K562 (cell line): ENCODE measurements around the gene RNU1-2. TPM values are rescaled to one million over a fixed set of nuclear protein-coding genes. Genes with fewer than 3 reads are reported as not detected.

Source experiments
- BCL6 ChIP-seq: fragments of 250-450 bp; sonication (Bioruptor Pico); IDR thresholded peaks from 2 replicates; pipeline ENCODE4 v1.4.0; 2020
- BCLAF1 ChIP-seq, 2 experiments: fragments of 450-650 bp in 1 of 2; IDR thresholded peaks; 2 replicates each; pipeline ENCODE4 v1.6.1; 2011 to 2017; ENCODE audit warnings: low read depth in 2 of 2, antibody characterized with exemption in 1 of 2, borderline replicate concordance in 1 of 2, low read length in 1 of 2, mild to moderate bottlenecking in 1 of 2, mixed read lengths in 1 of 2; ENCODE audit not compliant: control insufficient read depth in 1 of 2
- CBFA2T2 ChIP-seq: fragments of 450-650 bp; conservative IDR thresholded peaks from 2 replicates; pipeline ENCODE4 v1.6.1; 2017; ENCODE audit warnings: mild to moderate bottlenecking
- E2F5 ChIP-seq: sonication (generic); formaldehyde crosslinking; IDR thresholded peaks from 2 replicates; pipeline ENCODE4 v1.8.0; 2022; ENCODE audit warnings: mild to moderate bottlenecking, missing genetic modification reagents
- ELF2 ChIP-seq: fragments of 250-450 bp; sonication (Bioruptor Pico); IDR thresholded peaks from 2 replicates; pipeline ENCODE4 v1.5.0; 2021; ENCODE audit warnings: mild to moderate bottlenecking
- HDAC6 ChIP-seq: IDR thresholded peaks from 2 replicates; pipeline ENCODE4 v1.6.1; 2012; ENCODE audit warnings: low read depth, mild to moderate bottlenecking, control low read depth, inconsistent platforms, low read length, moderate library complexity
- HNRNPL ChIP-seq: fragments of 200-400 bp; formaldehyde crosslinking; IDR thresholded peaks from 2 replicates; pipeline ENCODE4 v1.6.1; 2017; ENCODE audit warnings: low read depth, mild to moderate bottlenecking, low read length
- NEUROD1 ChIP-seq: fragments of 150-350 bp; IDR thresholded peaks from 2 replicates; pipeline ENCODE4 v1.6.1; 2014; ENCODE audit warnings: borderline replicate concordance, low read length, low read depth; ENCODE audit not compliant: partially characterized antibody
- RBM22 ChIP-seq: fragments of 200-400 bp; formaldehyde crosslinking; IDR thresholded peaks from 2 replicates; pipeline ENCODE4 v1.6.1; 2018; ENCODE audit warnings: low read length, low read depth; ENCODE audit not compliant: poor library complexity, severe bottlenecking
- SNIP1 ChIP-seq: fragments of 450-650 bp; IDR thresholded peaks from 2 replicates; pipeline ENCODE4 v1.7.1; 2017; ENCODE audit warnings: low read depth, mild to moderate bottlenecking
- SRF ChIP-seq, 2 experiments: fragments of 250-450, 450-650 bp in 1 of 2; sonication (Bioruptor Pico) in 1 of 2; sonication (generic) in 1 of 2; formaldehyde crosslinking; IDR thresholded peaks; 2 replicates each; pipeline versions ENCODE4 v1.5.0 to v1.5.1; 2020 to 2022; ENCODE audit warnings: mild to moderate bottlenecking in 1 of 2, missing genetic modification reagents in 1 of 2
- TEAD4 ChIP-seq, 2 experiments: sonication (generic) in 1 of 2; formaldehyde crosslinking in 1 of 2; IDR thresholded peaks; 2 replicates each; pipeline versions ENCODE4 v1.6.1 to v1.8.0; 2012 to 2022; ENCODE audit warnings: borderline replicate concordance in 1 of 2, inconsistent platforms in 1 of 2, low read length in 1 of 2, mild to moderate bottlenecking in 1 of 2, missing genetic modification reagents in 1 of 2
- ZFP1 ChIP-seq: fragments of 450-650 bp; formaldehyde crosslinking; IDR thresholded peaks from 2 replicates; pipeline ENCODE4 v1.4.0; 2020; ENCODE audit warnings: mild to moderate bottlenecking, mixed read lengths
- ZNF263 ChIP-seq: sonication (generic); formaldehyde crosslinking; IDR thresholded peaks from 2 replicates; pipeline ENCODE4 v1.8.0; 2022; ENCODE audit warnings: mild to moderate bottlenecking, missing genetic modification reagents, borderline replicate concordance
- ZNF41 ChIP-seq: fragments of 250-450 bp; sonication (Bioruptor Pico); conservative IDR thresholded peaks from 2 replicates; pipeline ENCODE4 v1.4.0; 2020; ENCODE audit warnings: mild to moderate bottlenecking
- polyA plus RNA-seq, 8 experiments: library from polyadenylated mRNA; depleted of rRNA in 4 of 8; stranded (reverse) in 5 of 8; unstranded in 3 of 8; fragments of >200 nt; fragmentation: Nextera tagmentation in 2 of 8; fragmentation: Illumina TruSeq in 1 of 8; extraction: Ambion mirVana in 2 of 8; extraction: Trizol in 1 of 8; gene quantifications; 2 replicates each; pipeline versions ENCODE4 v1.2.1 to v1.2.3, GENCODE V29; 2011 to 2014; ENCODE audit warnings: inconsistent platforms in 1 of 8, missing spikeins in 1 of 8
- total RNA-seq, 7 experiments: library from RNA; depleted of rRNA in 6 of 7; stranded (reverse); fragments of >200 nt in 6 of 7; fragmentation: Illumina TruSeq in 2 of 7; extraction: Trizol in 2 of 7; gene quantifications; 2 replicates each; pipeline versions ENCODE4 v1.2.1 to v1.2.3, GENCODE V29; 2011 to 2021; ENCODE audit warnings: low replicate concordance in 1 of 7
- TF ChIP-seq, protein P1 (sequence below): sonication (generic); formaldehyde crosslinking; IDR thresholded peaks from 2 replicates; pipeline ENCODE4 v1.8.1; 2023; ENCODE audit warnings: mild to moderate bottlenecking, missing genetic modification reagents
- TF ChIP-seq, protein P2 (sequence below): fragments of 450-650 bp; formaldehyde crosslinking; IDR thresholded peaks from 2 replicates; pipeline ENCODE4 v1.4.0; 2020; ENCODE audit warnings: mild to moderate bottlenecking, moderate library complexity

Gene RNU1-2
- total and polyA plus RNA-seq, 9 of the 15 experiments (the other 6 are each of a cell fraction or from before 2014, with no cell fraction given) = under 0.01 to 32,823 (median 2,538) TPM; not detected in 4

DNA sequence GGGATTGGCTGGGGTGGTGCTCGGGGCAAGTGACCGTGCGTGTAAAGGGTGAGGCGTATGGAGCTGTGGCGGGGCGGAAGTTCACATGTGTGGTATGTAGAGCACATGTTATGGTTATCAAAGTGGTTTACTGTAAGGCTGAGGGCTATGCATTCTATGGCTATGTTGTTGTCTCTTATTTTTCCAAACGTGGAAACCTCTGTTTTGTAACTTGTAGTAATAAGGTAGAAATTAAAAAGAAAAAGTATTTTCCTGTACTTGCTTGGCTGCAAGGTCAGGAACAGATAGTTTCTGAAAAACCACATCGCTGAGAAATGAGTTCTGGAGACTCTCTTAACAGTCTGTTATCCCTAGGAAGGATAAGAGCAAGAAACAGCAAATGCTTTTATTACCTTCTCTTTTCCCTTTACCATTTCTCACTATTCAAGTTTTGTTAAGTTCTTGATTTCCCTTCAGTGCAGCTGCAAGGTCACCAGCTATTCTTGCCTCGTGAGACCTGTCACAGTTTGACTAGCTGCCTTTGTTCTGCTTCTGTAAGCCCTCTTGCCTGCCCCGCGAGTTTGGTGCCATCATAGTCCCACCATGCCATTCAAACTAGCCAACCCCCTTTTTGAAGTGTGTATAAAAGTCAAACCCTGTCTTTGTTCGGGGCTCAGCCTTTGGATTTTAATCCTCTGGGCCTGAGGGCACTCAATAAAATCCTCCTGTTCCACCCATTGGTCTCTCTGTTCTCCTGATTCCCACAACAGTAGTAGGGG lies 9.5 kb downstream of the RNU1-2 start (continued):
- TF ChIP-seq BCLAF1 (IDR thresholded peaks at IDR 0.05; ENCODE audit: borderline replicate concordance in 1 of 2, control insufficient read depth in 1 of 2, low read depth in 2 of 2, low read length in 1 of 2) (peak in 1 of 2 experiments; percentile 100; a peak in 2 of 4 replicates), RBM22 (peak; percentile 97), CBFA2T2 (peak; percentile 37; the same call in 1 of the 2 replicates), ELF2 (peak; percentile 94), HNRNPL (peak; percentile 98), BCL6 (CRISPR knock-in tag) (peak; percentile 92), NEUROD1 (peak; percentile 91), TEAD4 (IDR thresholded peaks at IDR 0.05; ENCODE audit: low read length) (peak; percentile 96), TEAD4 (CRISPR knock-in tag; IDR thresholded peaks at IDR 0.05; ENCODE audit: borderline replicate concordance) (no peak), ZNF41 (CRISPR knock-in tag) (peak; percentile 98), ZNF263 (CRISPR knock-in tag) (peak; percentile 74; the same call in 1 of the 2 replicates), SRF (CRISPR knock-in tag; IDR thresholded peaks at IDR 0.05) (peak; percentile 33 to 97; a peak in 3 of 4 replicates), SNIP1 (peak; percentile 52; the same call in 1 of the 2 replicates), E2F5 (0 out of 2 replicates have a peak, but pooled peaks have one; percentile 28), HDAC6 (peak; percentile 94; the same call in 1 of the 2 replicates), ZFP1 (CRISPR knock-in tag) (peak; percentile 86)
- TF ChIP-seq, protein P1, sequence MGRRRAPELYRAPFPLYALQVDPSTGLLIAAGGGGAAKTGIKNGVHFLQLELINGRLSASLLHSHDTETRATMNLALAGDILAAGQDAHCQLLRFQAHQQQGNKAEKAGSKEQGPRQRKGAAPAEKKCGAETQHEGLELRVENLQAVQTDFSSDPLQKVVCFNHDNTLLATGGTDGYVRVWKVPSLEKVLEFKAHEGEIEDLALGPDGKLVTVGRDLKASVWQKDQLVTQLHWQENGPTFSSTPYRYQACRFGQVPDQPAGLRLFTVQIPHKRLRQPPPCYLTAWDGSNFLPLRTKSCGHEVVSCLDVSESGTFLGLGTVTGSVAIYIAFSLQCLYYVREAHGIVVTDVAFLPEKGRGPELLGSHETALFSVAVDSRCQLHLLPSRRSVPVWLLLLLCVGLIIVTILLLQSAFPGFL (CRISPR knock-in tag) = peak; percentile 97; the same call in 1 of the 2 replicates
- TF ChIP-seq, protein P2, sequence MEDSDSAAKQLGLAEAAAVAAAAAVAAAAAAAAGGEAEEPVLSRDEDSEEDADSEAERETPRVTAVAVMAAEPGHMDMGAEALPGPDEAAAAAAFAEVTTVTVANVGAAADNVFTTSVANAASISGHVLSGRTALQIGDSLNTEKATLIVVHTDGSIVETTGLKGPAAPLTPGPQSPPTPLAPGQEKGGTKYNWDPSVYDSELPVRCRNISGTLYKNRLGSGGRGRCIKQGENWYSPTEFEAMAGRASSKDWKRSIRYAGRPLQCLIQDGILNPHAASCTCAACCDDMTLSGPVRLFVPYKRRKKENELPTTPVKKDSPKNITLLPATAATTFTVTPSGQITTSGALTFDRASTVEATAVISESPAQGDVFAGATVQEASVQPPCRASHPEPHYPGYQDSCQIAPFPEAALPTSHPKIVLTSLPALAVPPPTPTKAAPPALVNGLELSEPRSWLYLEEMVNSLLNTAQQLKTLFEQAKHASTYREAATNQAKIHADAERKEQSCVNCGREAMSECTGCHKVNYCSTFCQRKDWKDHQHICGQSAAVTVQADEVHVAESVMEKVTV = peak; percentile 98
